Right kidney (tissue), 9 donors: ENCODE results near the gene EBP.
A peak's percentile ranks its signal among the peaks of the same experiment; 100 is the strongest.

ENCODE experiments used
- DNase-seq: peaks from one replicate; pipeline ENCODE4 v3.0.0-alpha.2; 2016
- long read RNA-seq, 8 donors: transcript quantifications; one replicate each; lab custom pipeline, GENCODE V29; 2026

Gene EBP
- long read RNA-seq, donor 1, transcript EBP-205 (5 exons, 1,775 nt), result major isoform, 16 of 80 reads
- long read RNA-seq, donor 1, partial matches to known transcripts, result 60 of 80 reads
- long read RNA-seq, donor 1, other reads (novel, unspliced or antisense), result 0 of 80 reads
- long read RNA-seq, donor 2, transcript EBP-205 (5 exons, 1,775 nt), result major isoform, 10 of 30 reads
- long read RNA-seq, donor 2, partial matches to known transcripts, result 18 of 30 reads
- long read RNA-seq, donor 2, other reads (novel, unspliced or antisense), result 0 of 30 reads
- long read RNA-seq, donor 3, transcript EBP-205 (5 exons, 1,775 nt), result major isoform, 12 of 25 reads
- long read RNA-seq, donor 3, partial matches to known transcripts, result 12 of 25 reads
- long read RNA-seq, donor 3, other reads (novel, unspliced or antisense), result 0 of 25 reads
- long read RNA-seq, donor 4, transcript EBP-205 (5 exons, 1,775 nt), result major isoform, 12 of 74 reads
- long read RNA-seq, donor 4, partial matches to known transcripts, result 58 of 74 reads
- long read RNA-seq, donor 4, other reads (novel, unspliced or antisense), result 0 of 74 reads
- long read RNA-seq, donor 5, transcript EBP-205 (5 exons, 1,775 nt), result major isoform, 14 of 98 reads
- long read RNA-seq, donor 5, partial matches to known transcripts, result 81 of 98 reads
- long read RNA-seq, donor 5, other reads (novel, unspliced or antisense), result 0 of 98 reads
- long read RNA-seq, donor 6, transcript EBP-205 (5 exons, 1,775 nt), result major isoform, 15 of 44 reads
- long read RNA-seq, donor 6, partial matches to known transcripts, result 28 of 44 reads
- long read RNA-seq, donor 6, other reads (novel, unspliced or antisense), result 0 of 44 reads
- long read RNA-seq, donor 7, transcript EBP-205 (5 exons, 1,775 nt), result major isoform, 22 of 88 reads
- long read RNA-seq, donor 7, partial matches to known transcripts, result 65 of 88 reads
- long read RNA-seq, donor 7, other reads (novel, unspliced or antisense), result 0 of 88 reads
- long read RNA-seq, donor 8, transcript EBP-205 (5 exons, 1,775 nt), result major isoform, 18 of 57 reads
- long read RNA-seq, donor 8, partial matches to known transcripts, result 37 of 57 reads
- long read RNA-seq, donor 8, other reads (novel, unspliced or antisense), result 0 of 57 reads

DNA sequence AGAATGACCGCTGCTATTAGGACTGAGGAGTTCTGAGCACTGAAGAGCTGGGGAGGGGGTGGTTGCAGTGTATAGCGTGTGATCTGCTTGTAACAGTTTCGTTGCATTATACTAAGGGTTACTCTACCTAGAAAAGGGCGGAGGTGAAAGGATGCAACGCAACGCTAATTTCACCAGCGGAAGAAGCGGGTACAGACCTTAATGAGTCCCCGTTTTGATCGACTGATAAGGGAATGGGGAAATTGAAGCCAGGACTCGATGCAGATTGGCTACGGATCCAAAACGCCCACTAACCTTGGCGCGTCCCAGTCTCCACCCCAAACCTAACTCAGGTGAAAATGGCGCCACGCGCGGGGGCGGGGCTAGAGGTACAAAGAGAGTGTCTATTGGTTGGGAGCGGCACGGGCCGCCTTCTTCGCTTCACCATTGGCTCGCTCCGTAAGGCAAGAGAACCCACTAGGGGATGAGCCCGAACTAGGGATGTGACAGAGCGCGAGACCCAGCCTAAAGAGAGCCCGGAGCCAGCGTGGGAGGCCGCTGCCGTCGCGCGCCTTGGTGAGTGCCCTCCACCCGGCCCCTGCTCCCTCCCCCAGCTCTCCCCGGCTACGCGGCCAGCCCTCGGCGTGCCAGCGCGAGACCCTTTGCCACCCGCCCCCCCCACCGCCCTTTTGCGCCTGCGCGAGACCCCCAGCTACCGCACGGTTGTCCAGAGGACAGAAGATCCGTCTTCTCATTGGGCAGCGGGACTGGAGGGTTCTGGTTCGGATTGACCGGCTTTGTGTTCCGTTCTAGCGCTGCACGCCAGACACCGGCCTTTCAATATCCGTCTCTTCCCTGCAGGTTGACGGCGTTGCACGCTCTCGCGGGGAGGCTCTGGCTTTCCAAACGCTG is at the start of gene EBP:
Gene EBP (plus strand): TSS at position 456 of the 891 bp plus-strand sequence. CDS start 1,964 bp downstream, outside the sequence.
- peak; percentile 72 for DNase-seq

DNA sequence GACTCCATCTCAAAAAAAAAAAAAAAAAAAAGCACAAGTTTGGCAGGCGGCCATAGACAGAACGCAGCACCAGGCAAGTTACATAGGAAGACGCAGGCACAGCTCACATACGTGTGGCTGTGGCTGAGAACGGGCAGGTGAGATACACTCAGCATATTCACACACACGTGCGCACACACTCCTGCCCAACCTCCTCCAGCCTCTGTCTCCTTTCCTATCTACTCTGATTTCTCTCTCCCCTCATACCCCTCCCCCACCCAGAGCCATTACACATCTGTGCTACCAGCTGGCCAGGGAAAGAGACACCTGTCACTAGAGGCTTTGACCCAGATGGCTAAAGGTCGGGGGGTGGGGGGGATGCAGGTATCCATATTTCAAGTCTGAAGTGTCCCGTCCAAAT is 49.4 kb upstream of the EBP start:
- no peak for DNase-seq

DNA sequence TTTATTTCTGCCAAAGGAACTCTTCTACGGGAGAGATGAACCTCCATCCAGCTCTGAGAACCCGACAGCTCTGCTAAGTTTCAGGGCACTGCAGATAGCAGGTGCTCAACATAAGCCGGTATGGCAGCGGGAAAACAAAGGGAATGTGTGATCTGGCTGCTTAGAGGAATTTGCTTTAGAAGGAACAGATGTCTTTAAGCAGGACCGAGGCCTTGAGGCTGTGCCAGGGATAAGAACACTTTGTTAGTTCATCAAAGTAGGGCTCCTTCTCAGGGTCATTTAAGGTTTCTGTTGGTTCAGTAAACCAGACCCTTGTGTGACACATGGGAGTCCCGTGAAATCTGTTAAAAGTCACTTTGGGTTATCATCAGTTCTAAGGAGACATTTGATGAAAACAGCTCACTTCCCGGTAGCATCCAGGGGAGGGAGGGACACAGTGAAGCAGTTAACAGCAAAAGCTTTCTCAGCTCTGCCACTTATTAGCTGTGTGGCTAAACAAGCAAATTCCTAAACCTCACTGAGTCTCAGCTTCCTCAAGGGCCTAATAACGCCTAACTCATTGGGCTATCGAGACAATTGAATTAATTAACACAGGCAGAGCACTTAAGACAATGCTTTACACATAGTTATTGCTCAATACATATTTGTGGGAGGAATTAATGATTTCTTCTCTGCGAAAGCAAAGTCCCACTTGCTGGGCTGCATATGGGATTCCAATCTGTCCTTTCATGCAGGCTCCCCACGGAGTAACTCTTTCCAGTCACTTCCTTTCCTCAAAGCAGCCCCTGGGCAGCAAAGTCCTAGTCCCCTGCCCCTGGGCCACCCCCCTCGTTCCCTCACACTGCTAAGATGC is 48.5 kb upstream of the EBP start:
- no peak for DNase-seq

DNA sequence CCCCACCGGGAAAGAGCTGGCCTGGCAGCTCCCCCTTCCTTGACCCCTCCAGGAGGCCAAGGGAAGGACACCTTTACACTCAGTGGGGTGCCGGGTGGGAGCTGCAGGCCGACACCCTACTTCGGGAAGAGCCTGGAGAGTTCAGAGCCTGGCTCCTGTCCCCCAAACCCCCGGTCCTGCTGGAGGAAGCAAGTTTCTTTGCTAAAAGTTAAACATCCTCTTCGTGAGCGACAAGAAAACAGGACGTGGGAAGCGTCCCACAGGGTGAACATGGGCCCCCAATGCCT is 48.0 kb upstream of the EBP start:
- DNase-seq, result no peak

DNA sequence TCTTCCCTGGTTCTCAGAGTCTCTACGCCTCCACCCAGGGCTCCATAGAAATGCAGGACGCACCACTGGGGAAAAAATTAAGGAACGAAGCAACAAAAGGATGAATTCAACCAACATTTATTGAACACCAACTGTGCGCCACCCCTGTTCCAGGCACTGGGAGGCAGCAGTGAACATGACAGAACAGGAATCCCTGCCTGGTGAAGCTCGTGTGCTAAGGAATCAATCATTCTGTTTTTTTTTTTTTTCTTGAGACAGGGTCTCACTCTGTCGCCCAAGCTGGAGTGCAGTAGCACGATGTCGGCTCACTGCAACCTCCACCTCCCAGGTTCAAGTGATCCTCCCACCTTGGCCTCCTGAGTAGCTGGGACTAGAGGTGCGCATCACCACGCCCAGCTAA is 47.5 kb upstream of the EBP start:
- DNase-seq, result no peak

DNA sequence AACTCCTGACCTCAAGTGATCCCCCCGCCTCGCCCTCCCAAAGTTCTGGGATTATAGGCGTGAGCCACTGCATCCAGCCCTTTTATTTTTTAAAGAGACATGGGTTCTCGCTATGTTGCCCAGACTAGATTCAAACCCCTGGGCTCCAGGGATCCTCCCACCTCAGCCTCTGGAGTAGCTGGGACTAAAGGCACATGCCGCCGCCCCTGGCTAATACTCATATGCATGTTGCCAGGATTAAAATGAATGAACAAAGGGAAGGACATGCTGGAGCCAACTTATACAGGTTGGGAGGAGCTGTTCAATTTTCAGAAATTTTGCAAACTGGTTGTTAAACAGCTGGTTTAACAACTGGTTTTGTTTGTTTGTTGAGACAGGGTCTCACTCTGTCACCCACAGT is 47.0 kb upstream of the EBP start:
- DNase-seq, result no peak

DNA sequence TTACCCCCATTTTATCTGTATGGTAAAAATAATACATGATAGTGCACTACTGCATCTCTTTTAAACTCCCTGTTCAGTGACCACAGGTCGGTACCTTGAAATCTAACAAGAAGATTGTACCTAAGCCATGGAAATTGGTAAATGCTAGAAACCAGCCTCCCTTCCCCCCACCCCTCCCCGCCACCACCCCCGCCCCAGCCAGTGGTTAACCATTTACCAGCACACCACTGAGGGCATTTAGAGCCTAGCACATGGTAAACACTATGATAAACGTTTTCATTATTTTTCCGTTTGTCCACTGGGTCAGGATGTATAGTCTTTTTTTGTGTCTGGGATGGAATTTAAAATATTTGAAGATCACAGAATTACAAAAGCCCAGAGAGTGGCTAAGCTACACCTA is 46.3 kb upstream of the EBP start:
- DNase-seq, result no peak

DNA sequence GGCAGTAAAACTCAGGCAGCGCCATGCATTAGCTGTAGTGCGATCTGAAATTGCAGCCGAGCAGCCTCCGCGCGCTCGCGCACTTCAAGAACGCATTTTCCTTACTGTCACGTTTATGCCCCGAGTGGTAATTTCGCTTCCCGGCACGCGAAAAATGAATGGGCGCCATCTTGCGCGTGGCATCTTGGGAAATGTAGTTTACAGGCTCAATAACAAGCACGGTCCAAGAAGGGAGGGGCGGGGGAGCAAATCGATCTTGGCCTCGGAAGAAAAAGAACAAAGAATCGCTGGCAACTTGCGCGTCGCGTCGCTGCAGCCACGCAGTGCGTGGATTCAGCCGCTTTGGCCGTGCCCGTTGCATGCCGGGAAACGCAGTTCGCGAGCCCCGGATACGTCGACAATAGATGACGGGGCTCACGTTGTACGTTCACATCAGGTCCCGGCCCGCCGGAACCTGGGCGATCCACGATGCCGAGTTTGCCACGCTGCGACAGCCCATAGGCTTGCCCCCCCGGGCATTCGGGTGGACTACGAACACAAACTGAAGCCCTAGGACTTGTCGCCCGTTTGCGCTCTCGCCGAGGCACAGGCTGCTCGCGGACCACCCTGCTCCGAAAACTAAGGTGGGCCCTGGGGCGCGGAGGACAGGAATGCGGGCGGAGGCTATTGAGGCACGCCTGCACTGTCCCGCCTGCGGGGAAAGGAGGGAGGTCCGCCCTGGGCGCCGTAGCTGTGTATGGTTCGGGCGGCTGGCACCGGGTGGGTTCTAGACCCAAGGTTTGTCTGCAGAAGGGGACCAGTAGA is 45.6 kb upstream of the EBP start, which contains the start of gene FTSJ1:
Gene FTSJ1 (plus strand): TSS at position 426 of the 804 bp plus-strand sequence. CDS start 1,849 bp downstream, outside the sequence.
- DNase-seq, result peak; percentile 82

DNA sequence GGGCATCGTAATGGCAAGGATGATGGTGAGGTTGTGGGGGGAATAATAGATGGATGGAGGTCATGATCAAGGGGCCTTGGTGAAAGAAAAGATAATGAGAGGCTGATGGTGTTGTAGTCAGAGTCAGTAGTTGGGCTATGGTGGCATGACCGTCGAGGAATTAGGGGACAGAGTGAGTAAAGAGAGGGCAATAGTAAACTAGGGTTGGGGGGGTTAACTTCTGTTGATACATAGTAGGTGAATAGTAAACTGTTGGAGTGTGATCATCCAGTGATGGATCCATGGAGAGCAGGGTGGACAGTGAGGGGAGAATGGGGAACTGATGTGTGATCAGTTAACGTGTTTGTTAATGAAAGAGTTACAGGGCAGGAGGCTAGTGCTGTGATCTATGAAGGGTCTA is 44.7 kb upstream of the EBP start:
- no peak for DNase-seq

DNA sequence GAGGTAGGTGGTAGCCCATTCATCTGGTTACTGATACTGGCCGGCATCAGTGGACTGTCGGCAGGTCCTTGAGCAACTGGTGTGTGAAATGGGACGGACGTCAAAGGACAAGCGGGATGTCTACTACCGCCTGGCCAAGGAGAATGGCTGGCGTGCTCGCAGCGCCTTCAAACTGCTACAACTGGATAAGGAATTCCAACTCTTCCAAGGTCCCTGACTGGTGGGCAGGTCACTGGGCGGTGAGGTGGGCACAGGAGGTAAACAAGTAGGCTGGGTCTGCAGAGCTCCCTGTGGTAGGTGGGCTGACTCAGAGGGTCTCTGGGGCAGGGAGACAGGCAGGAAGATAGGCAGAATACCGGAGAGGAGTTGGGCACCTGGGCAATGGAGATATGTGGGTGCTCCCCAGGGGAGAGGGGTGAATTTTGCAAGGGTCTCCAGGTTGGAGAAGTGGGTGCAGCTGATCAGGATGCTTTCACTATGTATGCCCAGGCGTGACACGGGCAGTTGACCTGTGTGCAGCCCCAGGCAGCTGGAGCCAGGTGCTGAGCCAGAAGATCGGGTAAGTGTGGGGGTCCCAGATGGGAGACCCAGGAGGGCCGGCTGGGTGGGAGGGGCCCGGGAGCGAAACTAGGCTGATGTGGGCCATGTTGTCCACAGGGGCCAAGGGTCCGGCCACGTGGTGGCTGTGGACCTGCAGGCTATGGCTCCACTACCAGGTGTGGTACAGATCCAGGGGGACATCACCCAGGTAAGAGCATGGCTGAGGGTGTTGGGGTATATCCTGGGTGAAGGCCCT is 43.5 kb upstream of the EBP start:
- no peak for DNase-seq

DNA sequence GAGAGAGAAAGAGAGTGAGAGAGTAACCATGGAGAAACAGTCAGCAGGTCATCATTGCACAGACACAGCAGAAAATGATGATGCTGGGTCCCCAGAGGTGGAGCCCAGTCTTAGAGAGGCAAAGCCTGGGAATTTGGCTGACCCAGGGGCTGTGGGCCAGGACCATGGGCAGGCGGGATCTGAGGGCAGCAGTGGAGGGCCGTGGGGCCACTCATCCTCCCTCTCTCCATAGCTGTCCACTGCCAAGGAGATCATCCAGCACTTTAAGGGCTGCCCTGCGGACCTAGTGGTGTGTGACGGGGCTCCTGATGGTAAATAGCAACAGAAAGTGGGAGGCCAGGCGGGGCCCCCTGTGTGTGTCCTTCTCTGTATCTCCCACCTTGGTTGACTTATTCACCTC is 42.8 kb upstream of the EBP start:
- DNase-seq, result no peak

DNA sequence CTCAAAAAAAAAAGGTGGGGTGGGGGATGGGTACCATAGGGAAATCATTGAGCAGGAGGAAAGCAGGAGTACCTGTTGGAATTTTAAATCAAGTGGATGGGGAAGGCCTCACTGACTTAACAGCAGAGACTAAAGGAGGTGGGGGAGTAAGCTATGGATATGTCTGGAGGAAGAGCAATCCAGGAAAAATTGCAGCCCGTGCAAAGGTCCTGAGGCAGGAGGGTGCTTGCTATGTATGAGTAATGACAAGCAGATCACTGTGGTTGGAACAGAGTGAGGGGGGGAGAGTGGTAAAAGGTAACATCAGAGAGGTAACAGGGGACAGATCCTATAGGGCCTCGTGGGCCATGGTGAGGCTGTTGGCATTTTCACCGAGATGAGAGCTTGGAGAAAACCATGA is 41.5 kb upstream of the EBP start:
- DNase-seq, result no peak

DNA sequence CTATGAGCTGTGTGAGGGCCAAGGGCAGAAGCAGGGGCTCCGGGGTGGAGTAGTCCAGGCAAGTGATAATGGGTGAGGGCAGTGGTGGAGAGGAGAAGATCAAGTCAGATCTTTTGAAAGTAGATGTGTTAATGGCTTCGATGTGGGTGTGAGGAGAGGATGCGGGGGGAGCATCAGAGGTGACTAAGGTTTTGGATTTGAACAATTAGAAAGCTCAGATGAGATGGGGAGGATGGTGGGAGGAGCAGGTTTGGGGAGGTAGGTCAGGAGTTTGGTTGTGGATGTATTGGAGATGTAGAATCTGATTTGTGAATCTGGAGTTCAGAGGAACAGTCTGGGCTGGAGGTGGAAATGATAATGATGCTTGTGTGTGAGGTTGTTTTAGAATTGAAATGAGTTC is 41.0 kb upstream of the EBP start:
- DNase-seq, result no peak

DNA sequence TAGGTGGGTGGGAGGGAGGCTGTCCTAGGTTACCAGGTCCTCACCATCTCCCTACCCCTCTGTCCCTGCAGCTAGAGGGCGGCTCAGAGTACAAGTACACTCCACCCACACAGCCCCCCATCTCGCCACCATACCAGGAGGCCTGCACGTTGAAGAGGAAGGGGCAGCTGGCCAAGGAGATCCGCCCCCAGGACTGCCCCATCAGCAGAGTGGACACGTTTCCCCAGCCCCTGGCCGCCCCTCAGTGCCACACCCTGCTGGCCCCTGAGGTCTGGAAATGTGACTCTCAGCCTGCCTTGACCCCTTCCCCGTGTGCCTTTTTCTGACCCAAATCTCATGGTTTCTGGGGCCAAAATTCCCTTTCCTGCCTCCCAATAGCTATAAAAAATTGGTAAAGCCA is 39.1 kb upstream of the EBP start:
- no peak for DNase-seq

DNA sequence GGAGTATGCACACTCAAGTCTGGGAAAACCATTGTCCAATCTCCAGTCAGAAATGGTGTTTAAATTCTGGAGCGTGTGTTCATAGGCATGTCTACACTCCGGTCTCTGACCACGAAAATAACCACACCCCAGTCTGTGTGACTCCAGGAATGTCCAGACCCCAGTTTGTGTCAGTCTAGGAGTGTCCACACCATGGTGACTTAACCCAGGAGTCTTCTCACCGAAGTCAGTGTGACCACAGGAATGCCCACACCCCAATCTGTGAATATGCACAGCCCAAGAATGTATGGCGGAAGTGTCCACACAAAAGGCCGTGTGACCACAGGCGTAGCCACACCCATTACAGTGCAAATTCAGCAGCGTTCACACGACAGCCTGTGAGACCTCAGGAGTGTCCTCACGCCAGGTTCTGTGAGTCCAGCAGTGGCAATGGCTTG is 34.2 kb upstream of the EBP start:
- DNase-seq, result no peak

DNA sequence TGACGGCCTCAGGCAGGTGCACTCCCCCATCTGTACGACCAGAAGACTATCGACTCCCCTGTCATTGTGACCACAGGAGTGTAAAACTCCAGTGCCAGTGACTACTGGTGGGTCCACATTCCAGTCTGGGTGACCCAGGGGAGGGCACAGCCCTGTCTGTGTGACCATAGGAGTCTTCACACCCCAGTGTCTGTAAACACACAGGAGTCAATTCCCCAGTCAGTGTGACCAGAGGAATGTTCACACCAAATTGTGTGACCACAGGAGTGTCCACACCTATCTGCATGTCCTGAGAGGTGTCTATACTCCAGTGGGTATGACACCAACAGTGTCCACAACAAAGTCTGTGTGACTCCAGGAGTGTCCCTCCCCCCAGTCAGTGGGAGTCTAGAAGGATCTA is 33.6 kb upstream of the EBP start:
- no peak for DNase-seq

DNA sequence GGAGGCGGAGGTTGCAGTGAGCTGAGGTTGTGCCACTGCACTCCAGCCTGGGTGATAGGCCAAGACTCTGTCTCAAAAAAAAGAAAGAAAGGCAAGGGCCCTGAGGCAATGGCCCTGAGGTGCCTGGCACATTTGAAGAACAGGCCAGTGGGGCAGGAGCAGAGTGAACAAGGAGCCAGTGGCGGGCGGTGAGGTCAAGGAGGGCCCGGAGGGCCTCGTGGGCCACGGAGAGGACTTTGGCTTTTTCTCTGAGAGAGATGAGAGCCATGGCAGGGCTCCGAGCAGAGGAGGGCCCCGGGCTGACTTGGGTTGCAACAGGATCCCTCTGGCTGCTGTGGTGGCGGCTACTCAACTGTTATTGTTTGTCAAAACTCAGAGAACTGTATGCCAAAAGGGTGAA is 32.3 kb upstream of the EBP start:
- no peak for DNase-seq

DNA sequence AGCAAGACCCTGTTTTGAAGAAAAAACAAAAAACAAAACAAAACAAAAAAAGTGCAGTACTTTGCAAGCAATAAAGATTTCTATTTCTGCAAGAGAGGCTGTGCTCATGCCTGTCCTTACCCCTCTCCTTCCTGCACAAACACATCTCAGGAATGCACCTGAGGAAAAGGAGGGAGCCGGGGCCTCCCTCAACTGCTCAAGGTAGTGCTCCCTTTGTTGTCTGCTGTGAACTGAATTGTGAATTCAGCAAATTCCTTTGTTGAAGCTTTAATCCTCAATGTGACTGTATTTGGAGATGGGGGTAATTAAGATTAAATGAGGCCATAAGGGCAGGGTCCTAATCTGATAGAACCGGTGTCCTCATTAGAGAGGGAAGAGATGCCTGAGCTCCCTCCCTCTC is 31.7 kb upstream of the EBP start:
- no peak for DNase-seq

DNA sequence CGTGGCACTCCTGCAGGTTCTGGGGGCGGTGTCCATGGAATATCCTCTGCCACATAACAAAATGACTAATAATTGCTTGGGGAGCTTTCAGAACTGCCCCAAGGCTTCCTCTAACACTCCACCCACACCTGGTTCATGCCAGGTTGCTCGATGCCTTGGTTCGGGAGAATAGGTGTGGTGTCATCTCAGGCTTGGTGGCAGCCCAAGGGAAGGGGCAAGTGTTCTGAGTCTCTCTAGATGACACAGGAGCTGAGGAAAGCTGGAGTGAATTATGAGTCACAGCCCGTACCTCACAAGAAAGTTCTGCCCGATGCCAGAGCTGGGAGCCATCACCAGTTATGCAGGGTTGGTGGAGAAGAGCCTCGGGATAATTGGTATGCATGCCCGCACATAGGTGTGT is 30.9 kb upstream of the EBP start:
- no peak for DNase-seq
